ENCODE measurements around the gene TBX1.

Gene TBX1

GRCh38 chr22:19738664-19739447 lies 21.7 kb upstream of the TBX1 start:
- DNase-seq (ENCODE audit: low spot score) = no peak

- no peak for DNase-seq (ENCODE audit: low spot score)
Measured at GRCh38 chr22:19739448-19739895, 21.1 kb upstream of the TBX1 start.

- DNase-seq (ENCODE audit: low spot score) = no peak
Measured at GRCh38 chr22:19739911-19740449, 20.6 kb upstream of the TBX1 start.

- no peak for DNase-seq (ENCODE audit: low spot score)
Measured at GRCh38 chr22:19740586-19740985, 20.0 kb upstream of the TBX1 start.

GRCh38 chr22:19741053-19741452 lies 19.5 kb upstream of the TBX1 start:
- DNase-seq (ENCODE audit: low spot score) = no peak

- no peak for DNase-seq (ENCODE audit: low spot score)
Measured at GRCh38 chr22:19742160-19743066, 18.2 kb upstream of the TBX1 start.

- no peak for DNase-seq (ENCODE audit: low spot score)
Measured at GRCh38 chr22:19743081-19743480, 17.5 kb upstream of the TBX1 start.

GRCh38 chr22:19743651-19744050 lies 16.9 kb upstream of the TBX1 start:
- DNase-seq (ENCODE audit: low spot score) = no peak

- DNase-seq (ENCODE audit: low spot score) = no peak
Measured at GRCh38 chr22:19744350-19745006, 16.1 kb upstream of the TBX1 start.

GRCh38 chr22:19745155-19746101 lies 15.2 kb upstream of the TBX1 start:
- DNase-seq (ENCODE audit: low spot score) = no peak

- no peak for DNase-seq (ENCODE audit: low spot score)
Measured at GRCh38 chr22:19746726-19747125, 13.9 kb upstream of the TBX1 start.

- DNase-seq (ENCODE audit: low spot score) = no peak
Measured at GRCh38 chr22:19747551-19747950, 13.0 kb upstream of the TBX1 start.

GRCh38 chr22:19748139-19748538 lies 12.4 kb upstream of the TBX1 start:
- no peak for DNase-seq (ENCODE audit: low spot score)

GRCh38 chr22:19748991-19749664 lies 11.4 kb upstream of the TBX1 start:
- DNase-seq (ENCODE audit: low spot score) = no peak

GRCh38 chr22:19749876-19750275 lies 10.7 kb upstream of the TBX1 start:
- DNase-seq (ENCODE audit: low spot score) = no peak

- DNase-seq (ENCODE audit: low spot score) = no peak
Measured at GRCh38 chr22:19750507-19751490, 9.8 kb upstream of the TBX1 start.

- no peak for DNase-seq (ENCODE audit: low spot score)
Measured at GRCh38 chr22:19751497-19752245, 8.9 kb upstream of the TBX1 start.

GRCh38 chr22:19753090-19753842 lies 7.3 kb upstream of the TBX1 start:
- no peak for DNase-seq (ENCODE audit: low spot score)
